SIG-M5 (cell line): ENCODE results near the gene BET1.

Source experiments
- DNase-seq: peaks from one replicate; lab custom pipeline; 2025; lab: John Stamatoyannopoulos, UW

BET1 gene

GRCh38 chr7:94011714-94012353 is 7.7 kb upstream of the BET1 start:
- no peak for DNase-seq

- no peak for DNase-seq
Measured at GRCh38 chr7:94008537-94008936, 4.4 kb upstream of the BET1 start.

- no peak for DNase-seq
Measured at GRCh38 chr7:94005753-94006152, 1.6 kb upstream of the BET1 start.

- DNase-seq = no peak
Measured at GRCh38 chr7:94003446-94004023, 620 bp downstream of the BET1 start.

- DNase-seq = no peak
Measured at GRCh38 chr7:94001396-94001795, 2.8 kb downstream of the BET1 start.

- no peak for DNase-seq
Measured at GRCh38 chr7:93997868-93998267, 6.3 kb downstream of the BET1 start.

GRCh38 chr7:93992421-93993110 is 11.6 kb downstream of the BET1 start:
- no peak for DNase-seq

- DNase-seq = no peak
Measured at GRCh38 chr7:93987297-93987696, 16.9 kb downstream of the BET1 start.

GRCh38 chr7:93985101-93985500 is 19.1 kb downstream of the BET1 start:
- no peak for DNase-seq

- no peak for DNase-seq
Measured at GRCh38 chr7:93984024-93984423, 20.1 kb downstream of the BET1 start.

- no peak for DNase-seq
Measured at GRCh38 chr7:93981480-93981874, 22.7 kb downstream of the BET1 start.

GRCh38 chr7:93980744-93981479 is 23.2 kb downstream of the BET1 start:
- DNase-seq = no peak

- DNase-seq = no peak
Measured at GRCh38 chr7:93977211-93977950, 26.8 kb downstream of the BET1 start.

GRCh38 chr7:93973134-93973533 is 31.0 kb downstream of the BET1 start:
- DNase-seq = no peak

GRCh38 chr7:93972029-93972725 is 32.0 kb downstream of the BET1 start:
- no peak for DNase-seq

GRCh38 chr7:93968911-93969620 is 35.1 kb downstream of the BET1 start:
- no peak for DNase-seq

GRCh38 chr7:93964813-93965212 is 39.3 kb downstream of the BET1 start:
- no peak for DNase-seq

- DNase-seq = no peak
Measured at GRCh38 chr7:93964262-93964661, 39.9 kb downstream of the BET1 start.

GRCh38 chr7:93960986-93961385 is 43.2 kb downstream of the BET1 start:
- DNase-seq = no peak

- DNase-seq = no peak
Measured at GRCh38 chr7:93958651-93959050, 45.5 kb downstream of the BET1 start.

- DNase-seq = no peak
Measured at GRCh38 chr7:93958216-93958615, 45.9 kb downstream of the BET1 start.
